ENCODE data around the gene KRT79. TPM values are rescaled to one million over a fixed set of nuclear protein-coding genes. Genes with fewer than 3 reads are reported as not detected.

The KRT79 gene
- total RNA-seq, 2 donors from 2014 or later, result not detected

DNA sequence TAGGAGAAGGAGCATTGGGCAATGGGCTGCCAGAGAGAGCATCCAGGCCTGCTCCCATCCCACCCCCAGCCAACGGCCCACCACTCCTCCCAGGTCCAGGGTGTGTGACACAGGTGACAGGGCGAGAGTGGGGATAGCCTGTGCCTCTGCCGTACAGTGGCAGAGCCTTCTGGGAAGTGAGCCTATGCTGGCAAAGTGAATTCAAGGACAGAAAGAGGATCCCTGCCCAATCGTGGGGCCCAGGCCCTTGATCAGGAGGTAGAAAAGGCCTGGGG, 553 bp upstream of the KRT79 start:
- Histone ChIP-seq H3K27me3 (ENCODE audit: control insufficient read depth, insufficient read depth, low read length, poor library complexity, severe bottlenecking) (no peaks in the 10 kb centered on the region), H3K4me1 (ENCODE audit: control insufficient read depth, insufficient read depth, low read length) (no peaks in the 10 kb centered on the region), H3K4me3 (ENCODE audit: low read length) (no peak overlapping the region), H3K36me3 (ENCODE audit: control insufficient read depth, insufficient read depth, low read length) (no peaks in the 10 kb centered on the region), H3K9ac (ENCODE audit: extremely low read depth, low read length, poor library complexity, severe bottlenecking) (no peak overlapping the region), H3K9me3 (ENCODE audit: control insufficient read depth, low read length) (no peaks in the 10 kb centered on the region), H3K27ac (ENCODE audit: low read depth, low read length) (no peak overlapping the region)
- Mint-ChIP-seq H3K36me3 (ENCODE audit: low read depth) (no peaks in the 10 kb centered on the region), H3K4me3 (no peak overlapping the region), H3K27me3 (ENCODE audit: insufficient read depth) (peaks cover 7% of the 10 kb centered on the region), H3K9me3 (no peaks in the 10 kb centered on the region), H3K4me1 (no peaks in the 10 kb centered on the region), H3K27ac (no peak overlapping the region)
- no peak for DNase-seq
- TF ChIP-seq, protein P1, sequence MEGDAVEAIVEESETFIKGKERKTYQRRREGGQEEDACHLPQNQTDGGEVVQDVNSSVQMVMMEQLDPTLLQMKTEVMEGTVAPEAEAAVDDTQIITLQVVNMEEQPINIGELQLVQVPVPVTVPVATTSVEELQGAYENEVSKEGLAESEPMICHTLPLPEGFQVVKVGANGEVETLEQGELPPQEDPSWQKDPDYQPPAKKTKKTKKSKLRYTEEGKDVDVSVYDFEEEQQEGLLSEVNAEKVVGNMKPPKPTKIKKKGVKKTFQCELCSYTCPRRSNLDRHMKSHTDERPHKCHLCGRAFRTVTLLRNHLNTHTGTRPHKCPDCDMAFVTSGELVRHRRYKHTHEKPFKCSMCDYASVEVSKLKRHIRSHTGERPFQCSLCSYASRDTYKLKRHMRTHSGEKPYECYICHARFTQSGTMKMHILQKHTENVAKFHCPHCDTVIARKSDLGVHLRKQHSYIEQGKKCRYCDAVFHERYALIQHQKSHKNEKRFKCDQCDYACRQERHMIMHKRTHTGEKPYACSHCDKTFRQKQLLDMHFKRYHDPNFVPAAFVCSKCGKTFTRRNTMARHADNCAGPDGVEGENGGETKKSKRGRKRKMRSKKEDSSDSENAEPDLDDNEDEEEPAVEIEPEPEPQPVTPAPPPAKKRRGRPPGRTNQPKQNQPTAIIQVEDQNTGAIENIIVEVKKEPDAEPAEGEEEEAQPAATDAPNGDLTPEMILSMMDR (conservative IDR thresholded peaks at IDR 0.05), result no peak
- 87 to 97% methylated on average over 3 to 4 of the region's 4 CpGs for WGBS, 2 experiments (ENCODE audit: insufficient coverage in 1 of 2, insufficient read length in 1 of 2)

GRCh38 chr12:52832985-52833905, 866 bp downstream of the KRT79 start:
- Mint-ChIP-seq H3K4me3 (no peak overlapping the region), H3K27me3 (ENCODE audit: insufficient read depth) (peaks cover 9% of the 10 kb centered on the region), H3K9me3 (no peaks in the 10 kb centered on the region), H3K27ac (no peak overlapping the region), H3K36me3 (ENCODE audit: low read depth) (no peaks in the 10 kb centered on the region), H3K4me1 (no peaks in the 10 kb centered on the region)
- Histone ChIP-seq H3K9me3 (ENCODE audit: control insufficient read depth, low read length) (no peaks in the 10 kb centered on the region), H3K27ac (ENCODE audit: low read depth, low read length) (no peak overlapping the region), H3K36me3 (ENCODE audit: control insufficient read depth, insufficient read depth, low read length) (no peaks in the 10 kb centered on the region), H3K9ac (ENCODE audit: extremely low read depth, low read length, poor library complexity, severe bottlenecking) (no peak overlapping the region), H3K4me1 (ENCODE audit: control insufficient read depth, insufficient read depth, low read length) (no peaks in the 10 kb centered on the region), H3K4me3 (ENCODE audit: low read length) (no peak overlapping the region), H3K27me3 (ENCODE audit: control insufficient read depth, insufficient read depth, low read length, poor library complexity, severe bottlenecking) (no peaks in the 10 kb centered on the region)
- no peak for DNase-seq
- 90 to 95% methylated on average over 12 to 20 of the region's 20 CpGs for WGBS, 2 experiments (ENCODE audit: insufficient coverage in 1 of 2, insufficient read length in 1 of 2)
- TF ChIP-seq, protein P1 (conservative IDR thresholded peaks at IDR 0.05), result no peak

- WGBS, 2 experiments (ENCODE audit: insufficient coverage in 1 of 2, insufficient read length in 1 of 2), result 81 to 100% methylated on average over 1 to 3 of the region's 3 CpGs
- TF ChIP-seq, protein P1 (conservative IDR thresholded peaks at IDR 0.05), result no peak
- Histone ChIP-seq H3K36me3 (ENCODE audit: control insufficient read depth, insufficient read depth, low read length) (no peaks in the 10 kb centered on the region), H3K27ac (ENCODE audit: low read depth, low read length) (no peak overlapping the region), H3K9me3 (ENCODE audit: control insufficient read depth, low read length) (no peaks in the 10 kb centered on the region), H3K4me1 (ENCODE audit: control insufficient read depth, insufficient read depth, low read length) (no peaks in the 10 kb centered on the region), H3K27me3 (ENCODE audit: control insufficient read depth, insufficient read depth, low read length, poor library complexity, severe bottlenecking) (no peaks in the 10 kb centered on the region), H3K4me3 (ENCODE audit: low read length) (no peak overlapping the region), H3K9ac (ENCODE audit: extremely low read depth, low read length, poor library complexity, severe bottlenecking) (no peak overlapping the region)
- no peak for DNase-seq
- H3K9me3 Mint-ChIP-seq, result no peaks in the 10 kb centered on the region
- no peak overlapping the region for H3K4me3 Mint-ChIP-seq
- H3K27me3 Mint-ChIP-seq (ENCODE audit: insufficient read depth), result peaks cover 9% of the 10 kb centered on the region
- H3K27ac Mint-ChIP-seq, result no peak overlapping the region
- H3K36me3 Mint-ChIP-seq (ENCODE audit: low read depth), result no peaks in the 10 kb centered on the region
- peaks cover under 1% of the 10 kb centered on the region for H3K4me1 Mint-ChIP-seq
Observed at GRCh38 chr12:52832451-52832850, 1.7 kb downstream of the KRT79 start.

All from endodermal cell (in vitro differentiated cells).